Measurements from ENCODE around the gene RAB11FIP5.

GRCh38 chr2:73068147-73068546 lies 44.6 kb downstream of the RAB11FIP5 start:
- TF ChIP-seq CTCF (IDR thresholded peaks at IDR 0.05) (no peak), POLR2A (IDR thresholded peaks at IDR 0.05) (no peak)
